Renal pelvis (tissue), 4 donors: ENCODE data around the gene SOS1. TPM values are rescaled to one million over a fixed set of nuclear protein-coding genes. Genes with fewer than 3 reads are reported as not detected.

ENCODE experiments used
- DNase-seq: peaks from one replicate; pipeline ENCODE4 v3.0.0-alpha.2; 2013
- polyA plus RNA-seq, 3 donors: library from polyadenylated mRNA; unstranded; fragments of 120-200 nt; gene quantifications; one replicate each; pipeline ENCODE4 v1.2.1, GENCODE V29; 2013; ENCODE audit not compliant: insufficient read length in 3 of 3

Gene SOS1
- polyA plus RNA-seq, 3 donors: 49.4 to 60.1 (median 52.2) TPM

DNA sequence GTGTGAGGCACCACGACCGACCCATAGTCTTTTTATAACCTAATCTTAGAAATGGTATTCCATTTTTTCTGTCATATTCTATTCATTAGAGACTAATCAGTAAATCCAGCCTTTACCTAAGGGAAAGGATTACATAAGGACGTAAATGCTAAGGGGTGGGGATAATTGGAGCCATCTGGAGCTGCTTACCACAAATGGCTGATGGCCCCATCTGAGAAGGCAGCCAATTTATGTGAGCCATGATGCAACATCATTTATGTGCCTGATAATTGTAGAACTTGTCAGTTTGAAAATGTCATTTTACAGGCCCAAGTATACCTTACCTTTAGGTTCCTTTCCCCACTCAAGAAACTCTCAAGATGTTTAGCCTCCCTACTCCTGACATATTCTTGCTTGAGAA, 187.2 kb downstream of the SOS1 start:
- no peak for DNase-seq

DNA sequence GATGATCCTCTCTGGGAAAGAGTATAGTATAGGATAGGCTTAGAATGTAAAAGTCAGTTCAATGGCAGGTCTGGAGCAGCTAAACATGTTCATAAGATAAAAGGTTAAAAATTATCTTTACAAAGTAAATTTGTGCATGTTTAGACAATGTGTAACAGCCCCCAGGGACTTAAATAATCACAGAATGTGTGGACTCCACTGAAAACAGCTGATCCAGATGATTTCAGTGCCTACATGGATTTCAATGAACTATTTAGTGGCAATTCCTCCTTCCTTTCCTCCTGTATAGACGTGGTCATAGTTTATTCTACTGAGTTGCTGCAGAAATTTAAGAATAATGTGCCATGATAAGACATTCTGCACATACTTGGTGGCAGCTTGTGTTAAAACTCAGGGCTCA, 188.3 kb downstream of the SOS1 start:
- no peak for DNase-seq

Other genes with a start within 250 kb of the SOS1 start
- 10 to 100 TPM; 34.8 to 54.7 (median 46.8) TPM for gene DHX57, start 245.1 kb downstream of the SOS1 start, polyA plus RNA-seq
- 10 to 100 TPM; 47.2 to 49.6 (median 49.1) TPM for gene MORN2, start 245.1 kb downstream of the SOS1 start, polyA plus RNA-seq
- gene ARHGEF33, start 231.2 kb downstream of the SOS1 start, polyA plus RNA-seq: 1 to 10 TPM; 1.7 to 3.0 (median 2.5) TPM
- 1 to 10 TPM in 1 of 3 donors, under 1 TPM in 2; 0.38 to 1.0 (median 0.56) TPM for gene CDKL4, start 122.9 kb upstream of the SOS1 start, polyA plus RNA-seq